ENCODE measurements around the gene ABRACL. TPM values are rescaled to one million over a fixed set of nuclear protein-coding genes. Genes with fewer than 3 reads are reported as not detected.

ABRACL gene
- total and polyA plus RNA-seq, 2 of the 8 experiments (the other 6 are each of a cell fraction or from before 2014, with no cell fraction given), result 103 to 167 TPM

GRCh38 chr6:139037490-139037889 lies 8.9 kb downstream of the ABRACL start (continued):
- TF ChIP-seq CHD7 (IDR thresholded peaks at IDR 0.05; ENCODE audit: insufficient replicate concordance, low read length), result no peak
- TF ChIP-seq, protein P1, sequence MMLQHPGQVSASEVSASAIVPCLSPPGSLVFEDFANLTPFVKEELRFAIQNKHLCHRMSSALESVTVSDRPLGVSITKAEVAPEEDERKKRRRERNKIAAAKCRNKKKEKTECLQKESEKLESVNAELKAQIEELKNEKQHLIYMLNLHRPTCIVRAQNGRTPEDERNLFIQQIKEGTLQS (IDR thresholded peaks at IDR 0.05; ENCODE audit: insufficient read depth, low read depth, low read length), result no peak
- no peak for TF ChIP-seq BCL11A (IDR thresholded peaks at IDR 0.05; ENCODE audit: low read depth in 2 of 2, low read length in 2 of 2)
